Stimulated activated CD8-positive, alpha-beta memory T cell treated with anti-CD3 and anti-CD28 coated beads, Interleukin-4, amount 100 ng/mL, for 48 hours (primary cell): ENCODE measurements around the gene EED.
"Not testable (repeated sequence)": the region's sequence is repeated elsewhere in the genome, so short reads cannot be mapped to it uniquely, and the experiment has no call there.

Experiments used
- DNase-seq: peaks from one replicate; pipeline ENCODE4 v3.0.0-alpha.2; 2020

Gene EED

GRCh38 chr11:86219311-86220193 lies 25.0 kb upstream of the EED start:
- DNase-seq: no peak

GRCh38 chr11:86220653-86221052 lies 23.9 kb upstream of the EED start:
- DNase-seq: no peak

GRCh38 chr11:86222081-86222480 lies 22.5 kb upstream of the EED start:
- DNase-seq: no peak

- not testable (repeated sequence) for DNase-seq
Measured at GRCh38 chr11:86224575-86224974, 20.0 kb upstream of the EED start.

- not testable (repeated sequence) for DNase-seq
Measured at GRCh38 chr11:86225344-86225743, 19.2 kb upstream of the EED start.

GRCh38 chr11:86228269-86229038 lies 16.1 kb upstream of the EED start:
- no peak for DNase-seq

- DNase-seq: peak; percentile 67
Measured at GRCh38 chr11:86229039-86229330, 15.6 kb upstream of the EED start.

GRCh38 chr11:86230179-86230804 lies 14.3 kb upstream of the EED start:
- no peak for DNase-seq

- no peak for DNase-seq
Measured at GRCh38 chr11:86230921-86231434, 13.6 kb upstream of the EED start.

- no peak for DNase-seq
Measured at GRCh38 chr11:86232556-86232955, 12.0 kb upstream of the EED start.

- DNase-seq: no peak
Measured at GRCh38 chr11:86234831-86235461, 9.6 kb upstream of the EED start.

- DNase-seq: no peak
Measured at GRCh38 chr11:86237267-86237804, 7.2 kb upstream of the EED start.

GRCh38 chr11:86240164-86240563 lies 4.4 kb upstream of the EED start:
- DNase-seq: no peak

GRCh38 chr11:86241956-86242535 lies 2.5 kb upstream of the EED start:
- DNase-seq: no peak

- no peak for DNase-seq
Measured at GRCh38 chr11:86243396-86243795, 1.2 kb upstream of the EED start.

- peak; percentile 90 for DNase-seq
Measured at GRCh38 chr11:86244063-86244521, 461 bp upstream of the EED start.

GRCh38 chr11:86245369-86246292 lies 1.1 kb downstream of the EED start:
- DNase-seq: peak; percentile 53

- DNase-seq: no peak
Measured at GRCh38 chr11:86246293-86246675, 1.7 kb downstream of the EED start.

- no peak for DNase-seq
Measured at GRCh38 chr11:86247608-86248007, 3.1 kb downstream of the EED start.

- peak; percentile 50 for DNase-seq
Measured at GRCh38 chr11:86248609-86249008, 4.1 kb downstream of the EED start.
